Thoracic aorta (tissue), 2 donors: Measurements from ENCODE around the gene GALNT10. TPM values are rescaled to one million over a fixed set of nuclear protein-coding genes. Genes with fewer than 3 reads are reported as not detected.
A peak's percentile ranks its signal among the peaks of the same experiment; 100 is the strongest.

Experiments
- ATAC-seq: fragments of 150-250 bp; one replicate; pipeline ENCODE4 v1.8.0; 2017; ENCODE audit warnings: low read depth; ENCODE audit not compliant: insufficient number of reproducible peaks, low FRiP score
- DNase-seq: peaks from one replicate; pipeline ENCODE4 v3.0.0-alpha.2; 2020; ENCODE audit warnings: low spot score
- H3K27ac ChIP-seq, 2 donors: fragments of 200-600 bp; sonication (generic); 1 replicate in 1 of 2; 2 replicates in 1 of 2; pipeline ENCODE4 v1.5.1; 2016; ENCODE audit warnings: mild to moderate bottlenecking in 2 of 2, moderate library complexity in 2 of 2
- H3K27me3 ChIP-seq: fragments of 200-600 bp; sonication (generic); replicated peaks from 2 replicates; pipeline ENCODE4 v1.6.0; 2016; ENCODE audit warnings: mild to moderate bottlenecking; ENCODE audit not compliant: insufficient read depth
- H3K36me3 ChIP-seq: fragments of 200-600 bp; sonication (generic); one replicate; pipeline ENCODE4 v1.5.1; 2016
- H3K4me1 ChIP-seq, 2 donors: fragments of 200-600 bp; sonication (generic); 1 replicate in 1 of 2; 2 replicates in 1 of 2; pipeline versions ENCODE4 v1.5.1 to v1.6.0; 2016; ENCODE audit warnings: low read depth in 2 of 2, mild to moderate bottlenecking in 1 of 2; ENCODE audit not compliant: control insufficient read depth in 1 of 2
- H3K4me3 ChIP-seq: fragments of 200-600 bp; sonication (generic); 2 replicates; pipeline ENCODE4 v1.5.1; 2016; ENCODE audit warnings: mild to moderate bottlenecking
- H3K9me3 ChIP-seq: fragments of 200-600 bp; sonication (generic); 2 replicates; pipeline ENCODE4 v1.5.1; 2016
- total RNA-seq, 2 donors: library from RNA; depleted of rRNA; stranded (reverse); fragments of >200 nt; gene quantifications; one replicate each; pipeline versions ENCODE4 v1.1.0 to v1.2.3, GENCODE V29; 2016
- TF ChIP-seq, protein P1 (sequence below): fragments of 200-600 bp; sonication (generic); IDR thresholded peaks from one replicate; pipeline ENCODE4 v1.5.1; 2019; ENCODE audit warnings: antibody characterized with exemption

The GALNT10 gene
- total RNA-seq, 2 donors from 2014 or later: 43.0 to 52.7 TPM

- DNase-seq (no peak), ATAC-seq (no peak)
- Histone ChIP-seq H3K27me3 (no peaks in the 10 kb centered on the region), H3K27ac (no peak overlapping the region), H3K4me3 (no peak overlapping the region), H3K9me3 (no peaks in the 10 kb centered on the region), H3K36me3 (no peaks in the 10 kb centered on the region), H3K4me1 (peaks cover 19 to 42% of the 10 kb centered on the region in 2 donors)
- TF ChIP-seq, protein P1, sequence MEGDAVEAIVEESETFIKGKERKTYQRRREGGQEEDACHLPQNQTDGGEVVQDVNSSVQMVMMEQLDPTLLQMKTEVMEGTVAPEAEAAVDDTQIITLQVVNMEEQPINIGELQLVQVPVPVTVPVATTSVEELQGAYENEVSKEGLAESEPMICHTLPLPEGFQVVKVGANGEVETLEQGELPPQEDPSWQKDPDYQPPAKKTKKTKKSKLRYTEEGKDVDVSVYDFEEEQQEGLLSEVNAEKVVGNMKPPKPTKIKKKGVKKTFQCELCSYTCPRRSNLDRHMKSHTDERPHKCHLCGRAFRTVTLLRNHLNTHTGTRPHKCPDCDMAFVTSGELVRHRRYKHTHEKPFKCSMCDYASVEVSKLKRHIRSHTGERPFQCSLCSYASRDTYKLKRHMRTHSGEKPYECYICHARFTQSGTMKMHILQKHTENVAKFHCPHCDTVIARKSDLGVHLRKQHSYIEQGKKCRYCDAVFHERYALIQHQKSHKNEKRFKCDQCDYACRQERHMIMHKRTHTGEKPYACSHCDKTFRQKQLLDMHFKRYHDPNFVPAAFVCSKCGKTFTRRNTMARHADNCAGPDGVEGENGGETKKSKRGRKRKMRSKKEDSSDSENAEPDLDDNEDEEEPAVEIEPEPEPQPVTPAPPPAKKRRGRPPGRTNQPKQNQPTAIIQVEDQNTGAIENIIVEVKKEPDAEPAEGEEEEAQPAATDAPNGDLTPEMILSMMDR: no peak
These were observed 28.3 kb downstream of the GALNT10 start for GRCh38 chr5:154218786-154219185.

GRCh38 chr5:154220625-154221024 is 30.1 kb downstream of the GALNT10 start:
- Histone ChIP-seq H3K27me3 (no peaks in the 10 kb centered on the region), H3K36me3 (no peaks in the 10 kb centered on the region), H3K9me3 (no peaks in the 10 kb centered on the region), H3K27ac (peak overlapping the region; percentile 58 to 64), H3K4me1 (peaks cover 19 to 37% of the 10 kb centered on the region in 2 donors), H3K4me3 (no peak overlapping the region)
- TF ChIP-seq, protein P1: no peak
- ATAC-seq (peak; percentile 40), DNase-seq (no peak)

DNA sequence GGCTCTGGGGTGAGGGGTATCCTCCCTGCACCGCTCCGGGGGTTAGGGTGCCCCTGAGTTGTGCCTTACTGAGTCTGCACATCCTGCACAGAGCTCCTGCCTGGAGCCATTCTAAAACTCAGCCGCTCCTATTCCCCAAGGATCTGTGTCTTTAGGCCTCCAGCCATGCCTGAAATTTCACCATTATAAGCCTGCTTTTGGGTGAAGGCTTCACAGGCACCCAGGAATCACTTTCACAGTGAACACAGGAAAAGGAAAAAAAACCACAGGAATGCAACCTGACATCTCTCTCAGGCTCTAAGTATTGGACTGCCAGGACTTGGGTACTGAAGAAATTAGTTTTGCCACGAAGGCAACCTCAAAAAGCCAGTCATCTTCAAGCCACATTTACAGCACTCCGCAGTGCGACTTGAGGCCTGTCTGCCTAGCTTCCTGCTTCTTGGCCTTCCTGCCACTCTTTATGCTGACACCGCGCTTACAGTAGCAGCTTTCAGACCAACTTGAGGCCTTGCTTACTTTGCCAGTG is 30.9 kb downstream of the GALNT10 start:
- ATAC-seq: peak; percentile 50
- Histone ChIP-seq H3K27ac (peak overlapping the region; percentile 58 to 64), H3K27me3 (no peaks in the 10 kb centered on the region), H3K4me1 (peaks cover 19 to 37% of the 10 kb centered on the region in 2 donors), H3K36me3 (no peaks in the 10 kb centered on the region), H3K9me3 (no peaks in the 10 kb centered on the region), H3K4me3 (no peak overlapping the region)
- no peak for DNase-seq
- TF ChIP-seq, protein P1: no peak

- peak overlapping the region in 1 of 2 donors; percentile 58 for H3K27ac ChIP-seq
- H3K9me3 ChIP-seq: no peaks in the 10 kb centered on the region
- H3K27me3 ChIP-seq: no peaks in the 10 kb centered on the region
- no peak for ATAC-seq
- no peak for DNase-seq
- no peaks in the 10 kb centered on the region for H3K36me3 ChIP-seq
- H3K4me3 ChIP-seq: no peak overlapping the region
- H3K4me1 ChIP-seq: peaks cover 19 to 33% of the 10 kb centered on the region in 2 donors
- TF ChIP-seq, protein P1: no peak
These were observed 31.9 kb downstream of the GALNT10 start for GRCh38 chr5:154222414-154222813.

- DNase-seq (no peak), ATAC-seq (no peak)
- TF ChIP-seq, protein P1: no peak
- Histone ChIP-seq H3K36me3 (no peaks in the 10 kb centered on the region), H3K9me3 (no peaks in the 10 kb centered on the region), H3K4me3 (no peak overlapping the region), H3K27ac (no peak overlapping the region), H3K4me1 (peaks cover 19 to 27% of the 10 kb centered on the region in 2 donors), H3K27me3 (no peaks in the 10 kb centered on the region)
These were observed 32.8 kb downstream of the GALNT10 start for GRCh38 chr5:154223320-154223719.
